Suprapubic skin (tissue), 4 donors: ENCODE measurements around the gene AP5S1. TPM values are rescaled to one million over a fixed set of nuclear protein-coding genes. Genes with fewer than 3 reads are reported as not detected.

ENCODE experiments used
- DNase-seq, 2 donors: peaks; one replicate each; pipeline ENCODE4 v3.0.0-alpha.2; 2019; ENCODE audit warnings: low spot score in 2 of 2
- H3K27ac ChIP-seq: fragments of 200-600 bp; sonication (generic); one replicate; pipeline ENCODE4 v1.5.1; 2019
- H3K27me3 ChIP-seq: fragments of 200-600 bp; sonication (generic); one replicate; pipeline ENCODE4 v1.5.1; 2019
- H3K36me3 ChIP-seq: fragments of 200-600 bp; sonication (generic); one replicate; pipeline ENCODE4 v1.5.1; 2019
- H3K4me1 ChIP-seq: fragments of 200-600 bp; sonication (generic); one replicate; pipeline ENCODE4 v1.5.1; 2019
- H3K4me3 ChIP-seq: fragments of 200-600 bp; sonication (generic); one replicate; pipeline ENCODE4 v1.5.1; 2019; ENCODE audit warnings: mild to moderate bottlenecking
- H3K9me3 ChIP-seq: fragments of 200-600 bp; sonication (generic); one replicate; pipeline ENCODE4 v1.5.1; 2019
- CTCF ChIP-seq, 2 donors: fragments of 200-600 bp in 1 of 2; fragments of 450-650 bp in 1 of 2; sonication (generic) in 1 of 2; IDR thresholded peaks; one replicate each; pipeline ENCODE4 v1.5.1; 2016 to 2019; ENCODE audit warnings: antibody characterized with exemption in 2 of 2, mild to moderate bottlenecking in 1 of 2, moderate library complexity in 1 of 2
- EP300 ChIP-seq: sonication (generic); formaldehyde crosslinking; IDR thresholded peaks from one replicate; pipeline ENCODE4 v1.6.1; 2017; ENCODE audit warnings: antibody characterized with exemption
- POLR2A ChIP-seq, 2 donors: fragments of 450-650 bp; IDR thresholded peaks; one replicate each; pipeline ENCODE4 v1.6.1; 2017; ENCODE audit warnings: antibody characterized with exemption in 2 of 2, mild to moderate bottlenecking in 2 of 2, moderate library complexity in 2 of 2
- POLR2AphosphoS5 ChIP-seq, 3 donors: sonication (generic); formaldehyde crosslinking; IDR thresholded peaks; one replicate each; pipeline ENCODE4 v1.6.1; 2017; ENCODE audit warnings: antibody characterized with exemption in 3 of 3
- WGBS: methylation state at CpG from one replicate; pipeline ENCODE4 v1.1.5; 2018; 5-methylcytosine and 5-hydroxymethylcytosine counted together
- total RNA-seq, 4 donors: library from RNA; depleted of rRNA; stranded (reverse); fragments of >200 nt; gene quantifications; one replicate each; pipeline ENCODE4 v1.1.0, GENCODE V29; 2016

The AP5S1 gene
- total RNA-seq, 4 donors from 2014 or later = 7.7 to 18.3 (median 14.3) TPM

GRCh38 chr20:3875378-3875974 is 55.1 kb downstream of the AP5S1 start:
- Histone ChIP-seq H3K27me3 (no peaks in the 10 kb centered on the region), H3K4me1 (peaks cover 3% of the 10 kb centered on the region), H3K4me3 (no peak overlapping the region), H3K36me3 (peaks cover 26% of the 10 kb centered on the region), H3K9me3 (no peaks in the 10 kb centered on the region), H3K27ac (no peak overlapping the region)
- DNase-seq = no peak
- WGBS = 83% methylated on average over 9 of the region's 9 CpGs
- TF ChIP-seq EP300 (no peak), POLR2A (IDR thresholded peaks at IDR 0.05) (no peak), CTCF (IDR thresholded peaks at IDR 0.05) (no peak)

DNA sequence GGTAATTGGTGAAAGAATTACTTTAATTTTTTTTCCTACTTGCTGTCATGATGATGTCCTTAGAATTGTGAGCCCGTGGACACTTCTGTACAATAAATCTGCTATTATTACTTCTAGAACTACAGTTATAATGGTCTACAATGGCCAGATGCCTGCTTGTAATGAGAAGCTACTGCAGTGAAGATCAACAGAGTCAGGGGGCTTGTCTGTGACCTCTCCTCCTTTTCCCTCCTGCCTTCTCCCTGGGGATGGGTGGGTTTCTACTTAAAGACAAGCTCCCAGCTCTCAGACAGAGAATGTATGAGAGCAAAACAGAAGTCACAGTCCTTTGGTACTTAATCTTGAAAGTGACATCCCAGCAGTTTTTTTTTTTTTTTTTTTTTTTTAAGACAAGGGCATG is 55.7 kb downstream of the AP5S1 start:
- Histone ChIP-seq H3K4me3 (no peak overlapping the region), H3K36me3 (peaks cover 26% of the 10 kb centered on the region), H3K27me3 (no peaks in the 10 kb centered on the region), H3K27ac (no peak overlapping the region), H3K9me3 (no peaks in the 10 kb centered on the region), H3K4me1 (peaks cover 3% of the 10 kb centered on the region)
- no peak for DNase-seq
- TF ChIP-seq POLR2A (IDR thresholded peaks at IDR 0.05) = no peak
- TF ChIP-seq EP300 = no peak
- TF ChIP-seq POLR2AphosphoS5 (IDR thresholded peaks at IDR 0.05) = no peak
- TF ChIP-seq CTCF (IDR thresholded peaks at IDR 0.05) = no peak
- 55% methylated on average over 1 of the region's 1 CpG for WGBS

DNA sequence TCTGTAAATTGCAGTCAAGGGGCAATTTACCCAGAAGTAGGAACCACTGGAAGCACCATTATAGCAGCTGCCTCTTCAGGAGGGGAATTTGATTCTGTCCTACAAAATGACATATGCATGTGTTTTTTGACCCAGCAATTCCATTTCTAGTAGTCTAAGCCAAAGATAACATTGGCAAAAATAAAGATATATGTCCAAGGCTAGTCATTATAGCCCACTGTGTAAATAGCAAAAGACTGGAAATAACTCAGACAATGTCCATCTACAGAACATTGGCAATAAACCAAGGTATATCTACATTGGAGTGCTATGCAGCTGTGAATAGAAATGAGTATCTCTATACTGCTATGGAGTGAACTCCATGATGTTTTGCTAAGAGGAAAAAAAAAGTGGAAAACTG is 56.3 kb downstream of the AP5S1 start:
- no peaks in the 10 kb centered on the region for H3K27me3 ChIP-seq
- H3K4me3 ChIP-seq = no peak overlapping the region
- TF ChIP-seq POLR2A (IDR thresholded peaks at IDR 0.05) (no peak), EP300 (no peak), CTCF (IDR thresholded peaks at IDR 0.05) (no peak), POLR2AphosphoS5 (IDR thresholded peaks at IDR 0.05) (no peak)

More for the DNA sequence above, 56.3 kb downstream of the AP5S1 start:
- Histone ChIP-seq H3K36me3 (peaks cover 21% of the 10 kb centered on the region), H3K4me1 (peaks cover 3% of the 10 kb centered on the region), H3K9me3 (no peaks in the 10 kb centered on the region), H3K27ac (no peak overlapping the region)
- no peak for DNase-seq

Other genes with a start within 250 kb of the AP5S1 start
- gene GFRA4, start 157.1 kb upstream of the AP5S1 start, total RNA-seq = not detected
- 10 to 100 TPM in 3 of 4 donors, 1 to 10 TPM in 1; 6.3 to 24.3 (median 13.4) TPM for gene ADAM33, start 138.5 kb upstream of the AP5S1 start, total RNA-seq
- 1 to 10 TPM in 2 of 4 donors, under 1 TPM in 2; 0.60 to 3.5 (median 1.1) TPM for gene SIGLEC1, start 107.9 kb upstream of the AP5S1 start, total RNA-seq
- gene HSPA12B, start 87.9 kb upstream of the AP5S1 start, total RNA-seq = 1 to 10 TPM; 1.9 to 8.7 (median 4.4) TPM
- 10 to 100 TPM in 3 of 4 donors, 1 to 10 TPM in 1; 8.4 to 20.3 (median 18.9) TPM for gene ADISSP, start 52.8 kb upstream of the AP5S1 start, total RNA-seq
- not detected for gene SPEF1, start 39.1 kb upstream of the AP5S1 start, total RNA-seq
- 10 to 100 TPM; 57.0 to 81.4 (median 66.4) TPM for gene CENPB, start 33.8 kb upstream of the AP5S1 start, total RNA-seq
- gene CDC25B, start 24.2 kb upstream of the AP5S1 start, total RNA-seq = 10 to 100 TPM; 12.7 to 34.4 (median 23.3) TPM
- gene MAVS, start 26.3 kb downstream of the AP5S1 start, total RNA-seq = 10 to 100 TPM; 29.1 to 50.0 (median 39.1) TPM
- gene PANK2, start 68.8 kb downstream of the AP5S1 start, total RNA-seq = 10 to 100 TPM; 26.6 to 40.9 (median 27.4) TPM
- 10 to 100 TPM; 16.0 to 27.8 (median 21.9) TPM for gene RNF24, start 195.0 kb downstream of the AP5S1 start, total RNA-seq